Mesodermal cell (in vitro differentiated cells): ENCODE measurements around the gene FAM83C.

Experiments
- H3K27ac ChIP-seq: 2 replicates; pipeline ENCODE4 v1.7.0; 2013; ENCODE audit warnings: mild to moderate bottlenecking, low read depth, low read length, moderate library complexity; ENCODE audit not compliant: severe bottlenecking
- H3K36me3 ChIP-seq: 2 replicates; pipeline ENCODE4 v1.7.1; 2013; ENCODE audit warnings: mild to moderate bottlenecking, low read length, moderate library complexity; ENCODE audit not compliant: control insufficient read depth, insufficient read depth
- H3K4me1 ChIP-seq: one replicate; pipeline ENCODE4 v1.7.1; 2013; ENCODE audit warnings: mild to moderate bottlenecking, low read length; ENCODE audit not compliant: insufficient read depth, control insufficient read depth, poor library complexity, severe bottlenecking
- H3K4me3 ChIP-seq: 2 replicates; pipeline ENCODE4 v1.7.0; 2013; ENCODE audit warnings: low read length, control low read depth, mild to moderate bottlenecking; ENCODE audit not compliant: insufficient read depth, poor library complexity, severe bottlenecking; ENCODE audit errors: extremely low read depth
- H3K9me3 ChIP-seq: 2 replicates; pipeline ENCODE4 v1.7.1; 2013; ENCODE audit warnings: mild to moderate bottlenecking, low read length, moderate library complexity; ENCODE audit not compliant: control insufficient read depth
- WGBS, 2 experiments: methylation state at CpG; one replicate each; pipeline ENCODE4 v1.1.5; 2013; ENCODE audit warnings: missing lambda C conversion rate in 2 of 2; ENCODE audit not compliant: insufficient coverage in 2 of 2; 5-methylcytosine and 5-hydroxymethylcytosine counted together

FAM83C gene

GRCh38 chr20:35279533-35280174 is 12.6 kb downstream of the FAM83C start:
- WGBS, 2 experiments, result 91 to 92% methylated on average over 6 to 7 of the region's 7 CpGs
- peaks cover 66% of the 10 kb centered on the region for H3K36me3 ChIP-seq
- no peak overlapping the region for H3K27ac ChIP-seq

GRCh38 chr20:35279040-35279439 is 13.2 kb downstream of the FAM83C start:
- no peak overlapping the region for H3K4me3 ChIP-seq
- no peaks in the 10 kb centered on the region for H3K9me3 ChIP-seq
- H3K36me3 ChIP-seq, result peaks cover 67% of the 10 kb centered on the region
- H3K27ac ChIP-seq, result no peak overlapping the region
- peaks cover 18% of the 10 kb centered on the region for H3K4me1 ChIP-seq
- 88 to 97% methylated on average over 4 to 5 of the region's 5 CpGs for WGBS, 2 experiments

More at GRCh38 chr20:35279533-35280174, 12.6 kb downstream of the FAM83C start:
- Histone ChIP-seq H3K4me1 (peaks cover 18% of the 10 kb centered on the region), H3K4me3 (no peak overlapping the region), H3K9me3 (no peaks in the 10 kb centered on the region)

GRCh38 chr20:35277531-35278395 is 14.5 kb downstream of the FAM83C start, which contains the start of gene MMP24OS:
MMP24OS (minus strand) TSS chr20:35278122; CDS start chr20:35277929, 193 bp downstream.
- peak within 1 kb of the TSS; percentile 88 for H3K27ac ChIP-seq
- H3K4me3 ChIP-seq, result peak within 1 kb of the TSS; percentile 64
- H3K4me1 ChIP-seq, result peaks cover 10% of the 10 kb centered on the region
- no peaks in the 10 kb centered on the region for H3K9me3 ChIP-seq
- 0 to 1% methylated on average over 49 to 60 of the region's 76 CpGs for WGBS, 2 experiments
- H3K36me3 ChIP-seq, result peaks cover 63% of the 10 kb centered on the region

- Histone ChIP-seq H3K36me3 (peaks cover 56% of the 10 kb centered on the region), H3K4me3 (peak overlapping the region; percentile 64), H3K27ac (peak overlapping the region; percentile 88), H3K9me3 (no peaks in the 10 kb centered on the region), H3K4me1 (peaks cover 10% of the 10 kb centered on the region)
- WGBS, 2 experiments, result 22 to 29% methylated on average over 7 to 10 of the region's 10 CpGs
Measured at GRCh38 chr20:35277127-35277526, 15.1 kb downstream of the FAM83C start.

GRCh38 chr20:35276408-35276807 is 15.8 kb downstream of the FAM83C start:
- Histone ChIP-seq H3K4me1 (peaks cover 10% of the 10 kb centered on the region), H3K4me3 (peak overlapping the region; percentile 64), H3K9me3 (no peaks in the 10 kb centered on the region), H3K36me3 (peaks cover 50% of the 10 kb centered on the region), H3K27ac (no peak overlapping the region)
- WGBS, 2 experiments, result 83 to 93% methylated on average over 5 to 6 of the region's 6 CpGs

GRCh38 chr20:35275741-35276251 is 16.4 kb downstream of the FAM83C start:
- H3K36me3 ChIP-seq, result peaks cover 45% of the 10 kb centered on the region
- H3K9me3 ChIP-seq, result no peaks in the 10 kb centered on the region
- no peak overlapping the region for H3K27ac ChIP-seq
- H3K4me1 ChIP-seq, result peaks cover 10% of the 10 kb centered on the region
- WGBS, 2 experiments, result 94 to 95% methylated on average over 11 to 12 of the region's 12 CpGs
- no peak overlapping the region for H3K4me3 ChIP-seq

GRCh38 chr20:35274172-35275092 is 17.8 kb downstream of the FAM83C start:
- Histone ChIP-seq H3K27ac (no peak overlapping the region), H3K9me3 (no peaks in the 10 kb centered on the region), H3K36me3 (peaks cover 31% of the 10 kb centered on the region), H3K4me3 (no peak overlapping the region), H3K4me1 (peaks cover 14% of the 10 kb centered on the region)
- 96% methylated on average over 16 to 21 of the region's 24 CpGs for WGBS, 2 experiments

GRCh38 chr20:35273449-35274171 is 18.6 kb downstream of the FAM83C start:
- H3K4me1 ChIP-seq, result peaks cover 15% of the 10 kb centered on the region
- WGBS, 2 experiments, result 89 to 94% methylated on average over 12 to 13 of the region's 13 CpGs
- H3K4me3 ChIP-seq, result no peak overlapping the region
- H3K36me3 ChIP-seq, result peaks cover 23% of the 10 kb centered on the region
- H3K27ac ChIP-seq, result no peak overlapping the region
- no peaks in the 10 kb centered on the region for H3K9me3 ChIP-seq

GRCh38 chr20:35271904-35272303 is 20.3 kb downstream of the FAM83C start:
- Histone ChIP-seq H3K4me1 (peaks cover 15% of the 10 kb centered on the region), H3K4me3 (no peak overlapping the region), H3K36me3 (peaks cover 22% of the 10 kb centered on the region), H3K27ac (no peak overlapping the region), H3K9me3 (no peaks in the 10 kb centered on the region)
- 88 to 98% methylated on average over 5 to 7 of the region's 7 CpGs for WGBS, 2 experiments
